Epithelial cell of esophagus (primary cell): ENCODE measurements around the gene ITPR2.
"Not testable (repeated sequence)": the region's sequence is repeated elsewhere in the genome, so short reads cannot be mapped to it uniquely, and the experiment has no call there.

ENCODE experiments used
- DNase-seq: peaks from one replicate; pipeline ENCODE4 v3.0.0; 2010; ENCODE audit warnings: low read depth
- H3K4me3 ChIP-seq: 2 replicates; pipeline ENCODE4 v1.5.1; 2011; ENCODE audit warnings: mild to moderate bottlenecking, low read length, control low read depth
- CTCF ChIP-seq: IDR thresholded peaks from 2 replicates; pipeline ENCODE4 v1.5.1; 2011; ENCODE audit warnings: low read depth, mild to moderate bottlenecking, low read length, control low read depth, inconsistent platforms; ENCODE audit not compliant: insufficient read depth; ENCODE audit errors: missing control alignments

Gene ITPR2

GRCh38 chr12:26870491-26871419 lies 37.8 kb upstream of the ITPR2 start:
- DNase-seq, result peak; percentile 78
- no peak overlapping the region for H3K4me3 ChIP-seq
- TF ChIP-seq CTCF, result no peak

GRCh38 chr12:26869908-26870459 lies 37.0 kb upstream of the ITPR2 start:
- H3K4me3 ChIP-seq, result no peak overlapping the region
- no peak for TF ChIP-seq CTCF
- no peak for DNase-seq

- TF ChIP-seq CTCF, result no peak
Observed at GRCh38 chr12:26869104-26869494, 36.1 kb upstream of the ITPR2 start.

GRCh38 chr12:26868447-26869103 lies 35.6 kb upstream of the ITPR2 start:
- no peak overlapping the region for H3K4me3 ChIP-seq
- no peak for DNase-seq
- no peak for TF ChIP-seq CTCF

More at GRCh38 chr12:26869104-26869494, 36.1 kb upstream of the ITPR2 start:
- no peak overlapping the region for H3K4me3 ChIP-seq
- no peak for DNase-seq

GRCh38 chr12:26867080-26867479 lies 34.1 kb upstream of the ITPR2 start:
- DNase-seq, result no peak
- no peak for TF ChIP-seq CTCF
- H3K4me3 ChIP-seq, result no peak overlapping the region

GRCh38 chr12:26863515-26863914 lies 30.5 kb upstream of the ITPR2 start:
- peak; percentile 26 for DNase-seq
- H3K4me3 ChIP-seq, result no peak overlapping the region
- peak; percentile 48 for TF ChIP-seq CTCF

- not testable (repeated sequence) for H3K4me3 ChIP-seq
Observed at GRCh38 chr12:26862787-26863186, 29.8 kb upstream of the ITPR2 start.

More at GRCh38 chr12:26862787-26863186, 29.8 kb upstream of the ITPR2 start:
- not testable (repeated sequence) for DNase-seq
